HepG2 (cell line): ENCODE results near the gene IRS1. TPM values are rescaled to one million over a fixed set of nuclear protein-coding genes. Genes with fewer than 3 reads are reported as not detected.

Experiments used
- ARID5B ChIP-seq: IDR thresholded peaks from 2 replicates; pipeline ENCODE4 v1.4.0; 2020; ENCODE audit warnings: mild to moderate bottlenecking, missing genetic modification reagents
- ATF7-NPFF ChIP-seq: sonication (generic); formaldehyde crosslinking; IDR thresholded peaks from 2 replicates; pipeline ENCODE4 v1.8.1; 2023; ENCODE audit warnings: mild to moderate bottlenecking, low read depth, missing genetic modification reagents, moderate library complexity
- CSRNP1 ChIP-seq: sonication (generic); formaldehyde crosslinking; IDR thresholded peaks from 2 replicates; pipeline ENCODE4 v1.8.1; 2023; ENCODE audit warnings: mild to moderate bottlenecking, missing genetic modification reagents
- CSRNP2 ChIP-seq: sonication (generic); formaldehyde crosslinking; conservative IDR thresholded peaks from 2 replicates; pipeline ENCODE4 v1.8.0; 2022; ENCODE audit warnings: low read depth, missing genetic modification reagents
- FOXO1 ChIP-seq: sonication (generic); formaldehyde crosslinking; IDR thresholded peaks from 2 replicates; pipeline ENCODE4 v1.4.0; 2020; ENCODE audit warnings: missing genetic modification reagents
- HOXA3 ChIP-seq: sonication (generic); formaldehyde crosslinking; IDR thresholded peaks from 2 replicates; pipeline ENCODE4 v1.5.0; 2020; ENCODE audit warnings: missing genetic modification reagents
- LBX2 ChIP-seq: sonication (generic); formaldehyde crosslinking; IDR thresholded peaks from 2 replicates; pipeline ENCODE4 v1.5.0; 2020; ENCODE audit warnings: missing genetic modification reagents, mild to moderate bottlenecking, borderline replicate concordance
- REST ChIP-seq, 2 experiments: IDR thresholded peaks; 2 replicates each; pipeline ENCODE4 v1.6.1; 2011 to 2012; ENCODE audit warnings: low read length in 2 of 2, borderline replicate concordance in 1 of 2, low read depth in 1 of 2, mild to moderate bottlenecking in 1 of 2, moderate library complexity in 1 of 2
- SIN3A ChIP-seq: IDR thresholded peaks from 2 replicates; pipeline ENCODE4 v1.6.1; 2011; ENCODE audit warnings: low read depth, mild to moderate bottlenecking, control low read depth, low read length, borderline replicate concordance
- SRF ChIP-seq: IDR thresholded peaks from 2 replicates; pipeline ENCODE4 v1.6.1; 2011; ENCODE audit warnings: mild to moderate bottlenecking, low read depth, low read length, moderate library complexity
- THYN1 ChIP-seq: sonication (generic); formaldehyde crosslinking; IDR thresholded peaks from 2 replicates; pipeline ENCODE4 v1.8.1; 2023; ENCODE audit warnings: low read depth, mild to moderate bottlenecking, moderate library complexity, missing genetic modification reagents, borderline replicate concordance
- U2AF1 ChIP-seq: fragments of 200-400 bp; formaldehyde crosslinking; optimal IDR thresholded peaks from 2 replicates; pipeline ENCODE3; 2017; ENCODE audit warnings: mild to moderate bottlenecking, low read depth, low read length
- YEATS4 ChIP-seq: sonication (generic); formaldehyde crosslinking; IDR thresholded peaks from 2 replicates; pipeline ENCODE4 v1.4.0; 2020; ENCODE audit warnings: missing genetic modification reagents, borderline replicate concordance
- ZFP36L2 ChIP-seq: sonication (generic); formaldehyde crosslinking; IDR thresholded peaks from 2 replicates; pipeline ENCODE4 v1.4.0; 2020; ENCODE audit warnings: missing genetic modification reagents
- ZFP90 ChIP-seq: sonication (generic); formaldehyde crosslinking; IDR thresholded peaks from 2 replicates; pipeline ENCODE4 v1.8.0; 2022; ENCODE audit warnings: missing genetic modification reagents, mild to moderate bottlenecking, inconsistent platforms, borderline replicate concordance
- ZNF792 ChIP-seq: IDR thresholded peaks from 2 replicates; pipeline ENCODE4 v1.6.1; 2016
- ZZZ3 ChIP-seq: sonication (generic); formaldehyde crosslinking; IDR thresholded peaks from 2 replicates; pipeline ENCODE4 v1.4.0; 2020; ENCODE audit warnings: missing genetic modification reagents, mild to moderate bottlenecking, borderline replicate concordance
- polyA plus RNA-seq, 8 experiments: library from polyadenylated mRNA; depleted of rRNA in 3 of 8; stranded (reverse) in 7 of 8; unstranded in 1 of 8; fragments of >200 nt; fragmentation: Illumina TruSeq in 4 of 8; extraction: Trizol in 4 of 8; gene quantifications; 2 replicates each; pipeline versions ENCODE4 v1.2.1 to v1.2.3, GENCODE V29; 2011 to 2016; ENCODE audit warnings: low read depth in 4 of 8, missing spikeins in 1 of 8, mixed read lengths in 1 of 8; ENCODE audit not compliant: insufficient read depth in 1 of 8
- total RNA-seq, 5 experiments: library from RNA; depleted of rRNA; stranded (reverse); fragments of >200 nt; fragmentation: Illumina TruSeq; extraction: Trizol; gene quantifications; 2 replicates each; pipeline ENCODE4 v1.2.3, GENCODE V29; 2016; ENCODE audit warnings: low read depth in 1 of 5

IRS1 gene
- total and polyA plus RNA-seq, 2 of the 13 experiments (the other 11 are each of a cell fraction or from before 2014, with no cell fraction given), result 8.7 to 9.0 TPM

GRCh38 chr2:226799211-226799975 is at the start of gene IRS1 (continued):
- 0 out of 2 replicates have a peak, but pooled peaks have one; percentile 66 for TF ChIP-seq ZFP90 (CRISPR knock-in tag)
- TF ChIP-seq ZZZ3, result no peak
- TF ChIP-seq YEATS4 (CRISPR knock-in tag), result 0 out of 2 replicates have a peak, but pooled peaks have one; percentile 22
- no peak for TF ChIP-seq THYN1 (CRISPR knock-in tag)
- no peak for TF ChIP-seq SRF
- no peak for TF ChIP-seq ZNF792 (CRISPR knock-in tag)
- no peak for TF ChIP-seq CSRNP2 (CRISPR knock-in tag)
- peak; percentile 19; the same call in 1 of the 2 replicates for TF ChIP-seq FOXO1 (CRISPR knock-in tag)
- no peak for TF ChIP-seq U2AF1
- no peak; a peak in 1 of 4 replicates for TF ChIP-seq REST (IDR thresholded peaks at IDR 0.05; ENCODE audit: borderline replicate concordance in 1 of 2, low read depth in 1 of 2, low read length in 2 of 2)
- TF ChIP-seq LBX2 (CRISPR knock-in tag), result peak; percentile 61; the same call in 1 of the 2 replicates
- no peak for TF ChIP-seq ZFP36L2 (CRISPR knock-in tag)
- TF ChIP-seq CSRNP1, result 0 out of 2 replicates have a peak, but pooled peaks have one; percentile 17
- peak; percentile 39; the same call in 1 of the 2 replicates for TF ChIP-seq SIN3A
- peak; percentile 63 for TF ChIP-seq ARID5B (CRISPR knock-in tag)
- peak; percentile 56; the same call in 1 of the 2 replicates for TF ChIP-seq HOXA3
- peak; percentile 50 for TF ChIP-seq ATF7-NPFF (CRISPR knock-in tag)
